Measurements from ENCODE around the gene REPIN1. TPM values are rescaled to one million over a fixed set of nuclear protein-coding genes. Genes with fewer than 3 reads are reported as not detected.

The REPIN1 gene
- total and polyA plus RNA-seq, 9 of the 15 experiments (the other 6 are each of a cell fraction or from before 2014, with no cell fraction given) = 8.1 to 283 (median 94.3) TPM

GRCh38 chr7:150401424-150401790 lies 32.8 kb downstream of the REPIN1 start:
- Histone ChIP-seq H3K79me2 (ENCODE audit: control insufficient read depth, insufficient read depth, low read length) (peaks cover 21% of the 10 kb centered on the region; the same call in 2 of the 3 replicates), H3K9me1 (ENCODE audit: control insufficient read depth, insufficient read depth, low read length) (peaks cover 10% of the 10 kb centered on the region), H3K27ac (ENCODE audit: extremely low read depth, low read depth, low read length) (no peak overlapping the region; the same call in 2 of the 3 replicates), H3K36me3 (ENCODE audit: control insufficient read depth, insufficient read depth, low read length) (peaks cover 22% of the 10 kb centered on the region; the same call in 2 of the 3 replicates), H3K4me2 (ENCODE audit: insufficient read depth, low read length) (no peak overlapping the region), H2AFZ (ENCODE audit: low read depth, low read length) (no peak overlapping the region), H3K27me3 (ENCODE audit: control insufficient read depth in 2 of 2, insufficient read depth in 2 of 2, low read length in 2 of 2) (no peaks in the 10 kb centered on the region), H3K9ac (ENCODE audit: insufficient read depth in 1 of 2, low read depth in 2 of 2, low read length in 2 of 2) (peak overlapping the region in 1 of 2 experiments; percentile 12; a peak in 1 of 4 replicates), H3K9me3 (replicated peaks; ENCODE audit: control insufficient read depth, insufficient read depth, low read depth, low read length) (no peaks in the 10 kb centered on the region), H3K4me1 (replicated peaks in 1 of 2; ENCODE audit: control insufficient read depth in 2 of 2, insufficient read depth in 2 of 2, low read length in 2 of 2) (peaks cover 57 to 73% of the 10 kb centered on the region in 2 experiments), H4K20me1 (replicated peaks; ENCODE audit: control insufficient read depth, insufficient read depth, low read length) (no peaks in the 10 kb centered on the region), H3K4me3 (no peak overlapping the region)
- no peak for ATAC-seq
- POLR2A ChIA-PET = interaction anchor here (0.6 to 3.7 kb wide), 10 partner anchors 8 to 1544 kb away, joined by 3 to 20 read pairs (median 4); partner anchors contain the start of gene REPIN1
- CTCF ChIA-PET (ENCODE audit: low intra/inter-chr PET ratio) = no interaction called here
- DNase-seq (ENCODE audit: extremely low read depth in 1 of 4, low spot score in 3 of 4) = no peak
- WGBS (ENCODE audit: insufficient coverage, low coverage, missing lambda C conversion rate) = 96% methylated on average over 1 of the region's 1 CpG
- no TSS peak for BruUV-seq (replicated peaks)
- in situ Hi-C loops (cut with MboI) (no loop called here), intact Hi-C loops (cut with micrococcal nuclease) (loop anchor here (2.0 kb wide), 1 partner anchor 33 kb away; the partner anchor contains the start of gene REPIN1)
- TF ChIP-seq HNRNPH1 (optimal IDR thresholded peaks at IDR 0.05; ENCODE audit: low read depth, low read length) = no peak
- no peak for TF ChIP-seq CHD1 (IDR thresholded peaks at IDR 0.05; ENCODE audit: low read length)
- no peak for TF ChIP-seq ZNF512 (tag; IDR thresholded peaks at IDR 0.05)
- TF ChIP-seq HDAC3 (IDR thresholded peaks at IDR 0.05; ENCODE audit: borderline replicate concordance, partially characterized antibody) = no peak
- no peak for FAIRE-seq

Data from K562 (cell line).